Motor neuron (in vitro differentiated cells): ENCODE measurements around the gene NHS. TPM values are rescaled to one million over a fixed set of nuclear protein-coding genes. Genes with fewer than 3 reads are reported as not detected.
A peak's percentile ranks its signal among the peaks of the same experiment; 100 is the strongest.

Source experiments
- ATAC-seq, 8 experiments: fragments of 200-7000 bp; cut with Tn5 transposase; replicated peaks in 6 of 8; 2 replicates each; pipeline ENCODE4 v1.8.0; 2021; ENCODE audit warnings: mild to moderate bottlenecking in 8 of 8, moderate library complexity in 8 of 8
- H3K27ac ChIP-seq, 2 donors: fragments of 250-450 bp; sonication (Bioruptor Pico); 2 replicates each; pipeline ENCODE4 v1.9.0; 2021; ENCODE audit warnings: antibody characterized with exemption in 2 of 2, mild to moderate bottlenecking in 2 of 2, moderate library complexity in 1 of 2
- H3K4me1 ChIP-seq, 2 donors: fragments of 250-450 bp; sonication (Bioruptor Pico); replicated peaks in 1 of 2; 2 replicates each; pipeline ENCODE4 v1.6.1; 2021; ENCODE audit warnings: antibody characterized with exemption in 2 of 2, mild to moderate bottlenecking in 2 of 2, moderate library complexity in 1 of 2
- H3K4me3 ChIP-seq, 5 donors: fragments of 250-450 bp; sonication (Bioruptor Pico); 2 replicates each; pipeline ENCODE4 v1.9.0; 2021; ENCODE audit warnings: antibody characterized with exemption in 5 of 5, mild to moderate bottlenecking in 5 of 5, moderate library complexity in 4 of 5
- WGBS, 10 experiments: fragments of 450-650 bp; shearing (Covaris generic); methylation state at CpG; one replicate each; pipeline ENCODE4 v1.0.0; 2022; 5-methylcytosine and 5-hydroxymethylcytosine counted together
- in situ Hi-C, 9 experiments: fragments of 400-800 bp; cut with MboI; loops; one replicate each; pipeline ENCODE4 v1.15.0; 2021; ENCODE audit warnings: low sequenced_read_pairs in 9 of 9, low pct_unique_long_range_greater_than_20kb in 2 of 9; ENCODE audit not compliant: unreplicated experiment in 9 of 9
- total RNA-seq, 8 experiments: library from RNA; unstranded; fragments of 300-600 nt; gene quantifications; 2 replicates each; pipeline versions ENCODE4 v1.2.3 to v1.2.4, GENCODE V29; 2022

NHS gene
- total RNA-seq, 8 experiments from 2014 or later = 0.21 to 19.5 (median 7.0) TPM

- Histone ChIP-seq H3K4me1 (peaks cover 20 to 24% of the 10 kb centered on the region in 2 donors), H3K4me3 (no peak overlapping the region), H3K27ac (no peak overlapping the region)
- 37 to 40% methylated on average over 1 to 2 of the region's 2 CpGs; no CpG with 5 or more reads in 8 of the 10 experiments for WGBS, 10 experiments
- in situ Hi-C loops = loop anchor here in 1 of 9 experiments (25.0 kb wide), 1 partner anchor 142 kb away; no protein-coding TSS in a partner anchor
- no peak for ATAC-seq
Measured at GRCh38 chrX:17544821-17545220, 169.8 kb downstream of the NHS start.

DNA sequence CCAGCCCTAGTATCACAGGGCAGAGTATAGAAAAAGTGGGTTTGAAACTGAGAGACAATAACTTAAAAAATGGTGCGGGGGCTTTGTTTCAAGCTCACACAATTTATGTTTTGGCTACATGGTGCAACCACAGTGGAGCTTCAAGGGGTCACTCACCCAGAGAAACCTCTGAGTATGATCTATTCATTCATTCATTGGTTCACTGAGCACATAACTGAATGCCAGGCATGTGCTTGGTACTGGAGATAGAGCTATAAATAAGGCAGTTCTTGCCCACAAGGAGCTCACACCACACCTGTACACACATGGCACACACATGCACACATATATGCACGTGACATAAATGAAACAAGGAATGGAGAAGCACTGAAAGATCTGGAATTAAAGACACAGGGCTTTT lies 171.4 kb downstream of the NHS start:
- Histone ChIP-seq H3K4me1 (peaks cover 29% of the 10 kb centered on the region in 2 donors), H3K4me3 (no peak overlapping the region), H3K27ac (no peak overlapping the region)
- ATAC-seq = no peak
- in situ Hi-C loops = loop anchor here in 1 of 9 experiments (25.0 kb wide), 1 partner anchor 141 kb away; no protein-coding TSS in a partner anchor
- WGBS, 10 experiments = 75 to 100% (median 83%) methylated on average over 1 to 2 of the region's 2 CpGs; no CpG with 5 or more reads in 7 of the 10 experiments

DNA sequence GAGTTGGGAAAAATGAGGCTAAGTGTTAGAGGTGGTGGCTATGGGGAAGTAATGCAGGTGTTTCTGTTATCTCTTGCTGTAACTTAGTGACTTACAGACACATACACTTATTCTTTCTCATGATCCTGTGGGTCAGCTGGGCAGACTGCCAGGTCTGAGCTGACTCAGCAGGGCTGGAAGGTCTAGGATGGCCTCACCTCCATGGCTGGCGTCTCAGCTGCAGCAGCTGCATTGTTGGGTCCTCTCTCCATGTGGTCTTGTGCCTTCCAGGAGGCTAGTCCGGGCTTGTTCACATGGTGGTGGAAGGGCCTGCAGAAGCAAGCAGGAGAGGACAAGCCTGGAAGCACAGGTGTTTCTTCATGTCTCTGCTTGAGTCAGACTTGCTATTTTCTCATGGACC lies 172.7 kb downstream of the NHS start:
- 0 to 28% methylated on average over 1 to 2 of the region's 2 CpGs; no CpG with 5 or more reads in 8 of the 10 experiments for WGBS, 10 experiments
- ATAC-seq = peak in 7 of 8 experiments; percentile 10 to 93 (median 60)
- Histone ChIP-seq H3K4me3 (no peak overlapping the region), H3K4me1 (peaks cover 29 to 31% of the 10 kb centered on the region in 2 donors), H3K27ac (peak overlapping the region; percentile 11 to 64)
- in situ Hi-C loops = loop anchor here in 1 of 9 experiments (25.0 kb wide), 1 partner anchor 140 kb away; no protein-coding TSS in a partner anchor

DNA sequence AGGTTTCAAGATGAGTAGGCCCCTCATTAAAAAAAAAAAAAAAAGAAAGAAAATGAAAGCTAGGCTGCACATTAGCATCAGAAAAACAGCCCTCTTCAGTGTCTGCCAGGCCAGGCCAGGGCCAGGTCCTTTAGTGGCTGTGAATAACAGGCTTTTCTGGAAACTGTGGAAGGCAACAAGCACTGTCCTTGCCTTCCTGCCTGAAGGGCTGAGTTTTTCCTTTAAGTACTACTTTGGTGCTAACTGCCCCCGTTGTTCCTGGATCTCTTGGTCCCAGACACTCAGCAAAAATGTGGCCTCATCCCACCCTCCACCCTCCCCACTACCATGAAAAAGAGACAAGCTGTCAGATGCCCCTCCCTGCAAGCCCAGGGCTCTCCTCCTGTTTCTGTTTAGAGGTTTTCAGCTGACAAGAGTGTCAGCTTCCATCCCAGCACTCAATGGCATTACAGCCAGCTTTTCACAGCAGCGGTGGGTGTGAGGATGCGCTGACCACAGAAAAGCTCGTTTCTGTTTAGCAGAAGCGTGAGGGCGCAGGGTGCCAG lies 174.2 kb downstream of the NHS start:
- peak in 6 of 8 experiments; percentile 22 to 82 (median 78) for ATAC-seq
- in situ Hi-C loops = loop anchor here in 1 of 9 experiments (25.0 kb wide), 1 partner anchor 138 kb away; no protein-coding TSS in a partner anchor
- H3K4me3 ChIP-seq = no peak overlapping the region
- peaks cover 29 to 34% of the 10 kb centered on the region in 2 donors for H3K4me1 ChIP-seq
- WGBS, 10 experiments = 20% methylated on average over 2 of the region's 6 CpGs; no CpG with 5 or more reads in 9 of the 10 experiments
- H3K27ac ChIP-seq = peak overlapping the region; percentile 64 to 75

DNA sequence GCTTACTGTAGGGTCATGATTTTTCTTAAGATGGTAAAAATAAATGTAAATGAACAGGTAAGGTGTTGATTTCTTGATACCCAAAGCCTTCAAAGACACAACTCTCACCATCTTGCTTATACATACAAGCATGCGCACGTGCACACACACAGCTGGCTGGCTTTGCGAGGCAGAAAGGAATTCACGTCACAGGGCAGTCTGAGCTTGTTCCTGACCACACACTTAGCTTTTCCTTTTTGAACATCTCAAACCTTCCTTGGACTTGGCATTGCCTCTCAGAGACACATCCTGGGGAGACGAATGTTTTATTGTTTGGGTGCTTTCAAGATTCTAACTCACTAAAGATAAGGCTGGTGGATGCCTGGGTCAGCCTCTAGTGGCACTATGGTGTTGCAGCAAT lies 175.0 kb downstream of the NHS start:
- ATAC-seq = no peak
- Histone ChIP-seq H3K4me1 (peaks cover 32 to 43% of the 10 kb centered on the region in 2 donors), H3K27ac (peak overlapping the region in 1 of 2 donors; percentile 64), H3K4me3 (no peak overlapping the region)
- in situ Hi-C loops = no loop called here
- 47% methylated on average over 5 of the region's 5 CpGs; no CpG with 5 or more reads in 9 of the 10 experiments for WGBS, 10 experiments

DNA sequence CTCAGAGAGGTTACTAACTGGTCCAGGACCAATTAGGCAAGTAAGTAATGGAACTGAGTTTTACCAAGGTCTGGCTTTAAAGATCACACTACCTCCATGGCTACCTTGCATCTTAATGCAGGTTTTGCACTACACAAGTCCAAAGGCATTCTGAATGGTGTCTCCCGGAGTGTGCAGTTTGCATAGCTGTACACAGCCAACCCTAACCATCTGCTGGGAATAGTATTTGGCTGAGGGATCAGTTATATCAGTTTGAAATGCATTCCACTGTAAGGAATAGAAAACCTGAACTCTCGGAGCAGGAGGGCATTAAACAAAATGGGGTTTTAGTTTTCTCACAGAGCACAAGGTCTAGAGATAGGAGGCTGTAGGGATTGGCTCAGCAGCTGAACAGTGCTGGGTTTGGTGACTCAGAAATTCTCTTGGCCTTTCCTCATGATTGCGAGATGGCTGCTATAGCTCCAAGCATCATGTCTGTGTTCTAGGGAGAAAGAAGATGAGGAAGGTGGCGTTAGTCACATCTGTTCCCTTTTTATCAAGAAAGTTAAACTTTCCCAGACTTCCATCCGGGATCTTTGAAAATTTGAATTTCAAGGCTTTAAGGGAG lies 177.1 kb downstream of the NHS start:
- Histone ChIP-seq H3K27ac (no peak overlapping the region), H3K4me1 (peaks cover 37 to 45% of the 10 kb centered on the region in 2 donors), H3K4me3 (no peak overlapping the region)
- in situ Hi-C loops = no loop called here
- no peak for ATAC-seq
- 20 to 100% (median 86%) methylated on average over 1 to 3 of the region's 5 CpGs; no CpG with 5 or more reads in 5 of the 10 experiments for WGBS, 10 experiments

DNA sequence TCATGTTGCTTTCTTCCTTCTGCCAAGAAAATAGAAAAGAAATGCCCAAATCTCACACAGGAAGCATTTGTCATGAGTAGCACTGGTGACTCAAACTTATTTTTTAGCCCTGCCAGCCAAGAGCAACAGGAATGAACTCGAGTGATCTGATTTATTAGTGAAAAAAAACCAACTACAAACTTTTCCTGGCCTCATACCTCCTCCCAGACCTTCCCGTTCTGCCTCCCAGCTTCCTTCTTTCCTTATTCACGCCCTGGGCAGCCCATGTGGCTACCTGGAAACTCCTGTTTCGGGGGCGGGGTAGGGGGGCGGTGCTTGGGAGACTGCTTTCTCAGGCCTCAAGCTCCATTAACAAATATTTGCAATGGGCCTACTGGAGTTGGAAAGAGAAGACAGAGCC lies 178.5 kb downstream of the NHS start:
- 0 to 65% (median 54%) methylated on average over 1 to 2 of the region's 6 CpGs; no CpG with 5 or more reads in 7 of the 10 experiments for WGBS, 10 experiments
- Histone ChIP-seq H3K4me1 (peaks cover 27 to 35% of the 10 kb centered on the region in 2 donors), H3K4me3 (no peak overlapping the region), H3K27ac (no peak overlapping the region)
- in situ Hi-C loops = no loop called here
- peak in 2 of 8 experiments; percentile 44 to 53 for ATAC-seq

- peak in 2 of 8 experiments; percentile 36 to 61 for ATAC-seq
- H3K4me1 ChIP-seq = peaks cover 21 to 31% of the 10 kb centered on the region in 2 donors
- H3K4me3 ChIP-seq = no peak overlapping the region
- in situ Hi-C loops = no loop called here
- WGBS, 10 experiments = 41 to 80% (median 60%) methylated on average over 1 to 5 of the region's 6 CpGs; no CpG with 5 or more reads in 7 of the 10 experiments
- H3K27ac ChIP-seq = no peak overlapping the region
Measured at GRCh38 chrX:17553961-17554482, 179.0 kb downstream of the NHS start.

- peak in 5 of 8 experiments; percentile 38 to 63 (median 49) for ATAC-seq
- in situ Hi-C loops = no loop called here
- peaks cover 12 to 24% of the 10 kb centered on the region in 2 donors for H3K4me1 ChIP-seq
- no peak overlapping the region for H3K27ac ChIP-seq
- no peak overlapping the region for H3K4me3 ChIP-seq
- 0 to 56% methylated on average over 1 to 5 of the region's 5 CpGs; no CpG with 5 or more reads in 8 of the 10 experiments for WGBS, 10 experiments
Measured at GRCh38 chrX:17554914-17555313, 179.9 kb downstream of the NHS start.

GRCh38 chrX:17555846-17556245 lies 180.8 kb downstream of the NHS start:
- peaks cover 8 to 18% of the 10 kb centered on the region in 2 donors for H3K4me1 ChIP-seq
- H3K4me3 ChIP-seq = no peak overlapping the region
- no peak overlapping the region for H3K27ac ChIP-seq
- 0 to 100% (median 62%) methylated on average over 1 to 2 of the region's 2 CpGs; no CpG with 5 or more reads in 4 of the 10 experiments for WGBS, 10 experiments
- in situ Hi-C loops = no loop called here
- ATAC-seq = no peak

GRCh38 chrX:17559728-17560379 lies 184.9 kb downstream of the NHS start:
- Histone ChIP-seq H3K27ac (no peak overlapping the region), H3K4me3 (no peak overlapping the region), H3K4me1 (peaks cover 4 to 6% of the 10 kb centered on the region in 2 donors)
- ATAC-seq = peak in 3 of 8 experiments; percentile 62 to 86 (median 69)
- in situ Hi-C loops = no loop called here
- 7 to 34% (median 27%) methylated on average over 1 to 8 of the region's 8 CpGs; no CpG with 5 or more reads in 3 of the 10 experiments for WGBS, 10 experiments

DNA sequence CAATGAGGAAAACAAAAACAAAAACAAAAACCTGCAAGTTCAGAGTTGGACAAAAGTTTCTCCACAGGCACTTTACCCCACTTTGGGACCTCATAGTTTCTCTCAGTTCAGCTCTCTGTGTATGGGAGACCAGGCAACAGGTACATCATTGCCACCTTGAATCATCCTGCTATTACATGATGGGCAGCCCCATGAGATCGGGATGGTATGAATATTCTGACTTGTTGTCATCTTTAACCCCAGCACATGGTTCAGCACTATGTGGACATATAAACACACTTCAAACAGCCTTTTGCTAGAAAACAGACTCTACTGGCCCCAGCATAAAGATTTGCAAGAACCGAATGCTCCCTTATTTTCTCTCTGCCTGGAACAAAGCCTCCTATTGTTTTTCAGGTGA lies 185.4 kb downstream of the NHS start:
- 25 to 80% (median 60%) methylated on average over 1 to 2 of the region's 2 CpGs; no CpG with 5 or more reads in 7 of the 10 experiments for WGBS, 10 experiments
- no peak overlapping the region for H3K27ac ChIP-seq
- ATAC-seq = peak in 1 of 8 experiments; percentile 17
- peaks cover 0 to 1% of the 10 kb centered on the region in 2 donors for H3K4me1 ChIP-seq
- no peak overlapping the region for H3K4me3 ChIP-seq
- in situ Hi-C loops = no loop called here
